Neural crest cell (in vitro differentiated cells): ENCODE measurements around the gene RECK. TPM values are rescaled to one million over a fixed set of nuclear protein-coding genes. Genes with fewer than 3 reads are reported as not detected.
"Not testable (repeated sequence)": the region's sequence is repeated elsewhere in the genome, so short reads cannot be mapped to it uniquely, and the experiment has no call there.

ENCODE experiments used
- DNase-seq: peaks from one replicate; pipeline ENCODE4 v3.0.0; 2021; ENCODE audit warnings: low read depth, mixed read lengths, low spot score
- H3K27ac Mint-ChIP-seq: one replicate; pipeline ENCODE4 v1.8.0; 2021; ENCODE audit warnings: mild to moderate bottlenecking, mixed read lengths; ENCODE audit not compliant: unreplicated experiment
- H3K27me3 Mint-ChIP-seq: 2 replicates; pipeline ENCODE4 v1.8.0; 2021; ENCODE audit warnings: low read depth, mild to moderate bottlenecking, mixed read lengths
- H3K36me3 Mint-ChIP-seq: 2 replicates; pipeline ENCODE4 v1.8.0; 2021; ENCODE audit warnings: low read depth, mild to moderate bottlenecking, mixed read lengths
- H3K4me1 Mint-ChIP-seq: 2 replicates; pipeline ENCODE4 v1.8.0; 2021; ENCODE audit warnings: mixed read lengths
- H3K4me3 Mint-ChIP-seq: one replicate; pipeline ENCODE4 v1.8.0; 2021; ENCODE audit warnings: mild to moderate bottlenecking, mixed read lengths
- H3K9me3 Mint-ChIP-seq: 2 replicates; pipeline ENCODE4 v1.8.0; 2021; ENCODE audit warnings: mixed read lengths
- CTCF ChIP-seq: fragments of 200-600 bp; sonication (generic); conservative IDR thresholded peaks from 2 replicates; pipeline ENCODE4 v1.5.0; 2021; ENCODE audit warnings: antibody characterized with exemption, mild to moderate bottlenecking
- total RNA-seq: library from RNA; stranded (reverse); gene quantifications from 2 replicates; pipeline ENCODE4 v1.2.1, GENCODE V29; 2021

RECK gene
- total RNA-seq, 1 donor from 2014 or later = 9.5 TPM

- Mint-ChIP-seq H3K36me3 (no peaks in the 10 kb centered on the region), H3K4me1 (no peaks in the 10 kb centered on the region), H3K9me3 (no peaks in the 10 kb centered on the region), H3K27me3 (peaks cover 24% of the 10 kb centered on the region), H3K4me3 (no peak overlapping the region), H3K27ac (no peak overlapping the region)
- no peak for DNase-seq
- TF ChIP-seq CTCF = no peak
Measured at GRCh38 chr9:36129139-36129538, 92.4 kb downstream of the RECK start.

DNA sequence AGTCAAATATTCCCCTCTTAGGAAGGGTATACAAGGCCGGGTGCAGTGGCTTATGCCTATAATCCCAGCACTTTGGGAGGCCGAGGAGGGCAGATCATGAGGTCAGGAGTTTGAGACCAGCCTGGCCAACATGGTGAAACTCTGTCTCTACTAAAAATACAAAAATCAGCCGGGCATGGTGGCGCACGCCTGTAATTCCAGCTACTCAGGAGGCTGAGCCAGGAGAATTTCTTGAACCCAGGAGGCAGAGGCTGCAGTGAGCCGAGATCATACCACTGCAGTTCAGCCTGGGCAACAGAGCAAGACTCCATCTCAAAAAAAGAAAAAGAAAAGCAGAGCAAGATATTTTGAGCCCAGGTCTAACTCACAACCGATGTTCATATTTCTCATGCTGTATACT lies 95.0 kb downstream of the RECK start:
- peaks cover 44% of the 10 kb centered on the region for H3K27me3 Mint-ChIP-seq
- H3K36me3 Mint-ChIP-seq, H3K4me3 Mint-ChIP-seq, DNase-seq, H3K4me1 Mint-ChIP-seq, H3K27ac Mint-ChIP-seq, H3K9me3 Mint-ChIP-seq: not testable (repeated sequence)

- H3K27me3 Mint-ChIP-seq = peaks cover 46% of the 10 kb centered on the region
- H3K9me3 Mint-ChIP-seq = no peaks in the 10 kb centered on the region
- peaks cover 5% of the 10 kb centered on the region for H3K4me1 Mint-ChIP-seq
- H3K4me3 Mint-ChIP-seq = peak overlapping the region; percentile 13
- DNase-seq = no peak
- no peaks in the 10 kb centered on the region for H3K36me3 Mint-ChIP-seq
- TF ChIP-seq CTCF = no peak
- no peak overlapping the region for H3K27ac Mint-ChIP-seq
Measured at GRCh38 chr9:36132086-36132485, 95.4 kb downstream of the RECK start.

- Mint-ChIP-seq H3K27me3 (peaks cover 62% of the 10 kb centered on the region), H3K27ac (no peak overlapping the region)
Measured at GRCh38 chr9:36134761-36135505, 98.2 kb downstream of the RECK start.

GRCh38 chr9:36135741-36136271 lies 99.1 kb downstream of the RECK start:
- H3K27ac Mint-ChIP-seq = no peak overlapping the region
- no peak for DNase-seq

More at GRCh38 chr9:36134761-36135505, 98.2 kb downstream of the RECK start:
- peaks cover 14% of the 10 kb centered on the region for H3K4me1 Mint-ChIP-seq
- H3K4me3 Mint-ChIP-seq = peak overlapping the region; percentile 82
- H3K9me3 Mint-ChIP-seq = no peaks in the 10 kb centered on the region
- no peak for TF ChIP-seq CTCF
- DNase-seq = no peak
- no peaks in the 10 kb centered on the region for H3K36me3 Mint-ChIP-seq

More at GRCh38 chr9:36135741-36136271, 99.1 kb downstream of the RECK start:
- no peaks in the 10 kb centered on the region for H3K36me3 Mint-ChIP-seq
- H3K4me3 Mint-ChIP-seq = peak overlapping the region; percentile 82
- H3K9me3 Mint-ChIP-seq = no peaks in the 10 kb centered on the region
- H3K4me1 Mint-ChIP-seq = peaks cover 14% of the 10 kb centered on the region
- TF ChIP-seq CTCF = no peak
- peaks cover 62% of the 10 kb centered on the region for H3K27me3 Mint-ChIP-seq
